ENCODE measurements around the gene DHH.
"Not testable (repeated sequence)": the region's sequence is repeated elsewhere in the genome, so short reads cannot be mapped to it uniquely, and the experiment has no call there.

The DHH gene

DNA sequence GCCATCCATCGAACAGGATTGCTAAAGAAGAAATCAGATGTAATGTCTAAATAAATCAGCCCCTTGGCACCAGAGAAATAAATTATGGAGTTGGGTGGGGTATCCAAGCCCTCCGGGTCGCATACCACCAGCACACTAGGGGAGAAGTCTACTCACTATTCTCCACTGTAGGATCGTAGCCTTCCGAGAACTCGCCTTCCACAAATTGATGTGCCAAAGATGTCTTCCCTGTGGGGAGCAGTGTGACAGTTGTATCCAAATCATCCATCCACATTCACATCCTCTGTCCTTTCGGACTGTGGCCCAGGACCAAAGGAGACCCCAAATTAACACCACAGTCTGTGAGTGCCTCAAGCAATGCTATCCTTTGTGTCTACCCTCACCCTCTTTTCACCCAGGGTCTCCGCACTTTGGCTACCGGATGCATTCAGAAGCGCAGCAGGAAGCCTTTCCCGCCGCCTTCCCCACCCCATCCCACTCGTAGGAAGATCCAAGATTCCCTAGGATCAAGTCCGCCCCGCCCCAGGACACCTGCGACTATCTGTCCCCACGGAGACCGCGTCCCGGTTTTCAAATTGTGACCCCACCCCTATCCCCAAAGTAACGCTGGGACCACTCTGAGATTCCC is 25.6 kb downstream of the DHH start:
- no peak for DNase-seq

- no peak for DNase-seq
Measured at GRCh38 chr12:49066120-49066519, 28.5 kb downstream of the DHH start.

GRCh38 chr12:49064767-49065152 is 29.8 kb downstream of the DHH start:
- DNase-seq = no peak

DNA sequence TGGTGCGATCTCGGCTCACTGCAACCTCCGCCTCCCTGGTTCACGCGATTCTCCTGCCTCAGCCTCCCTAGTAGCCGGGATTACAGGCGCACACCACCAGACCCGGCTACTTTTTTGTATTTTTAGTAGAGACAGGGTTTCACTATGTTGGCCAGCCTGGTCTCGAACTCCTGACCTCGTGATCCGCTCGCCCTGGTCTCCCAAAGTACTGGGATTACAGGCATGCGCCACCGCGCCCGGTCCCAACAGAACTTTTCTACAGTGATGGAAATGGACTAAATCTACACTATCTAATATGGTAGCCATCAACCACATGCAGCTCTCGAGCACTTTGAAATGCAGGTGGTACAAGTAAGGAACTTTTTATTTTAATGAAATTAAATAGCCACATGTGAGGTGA is 32.7 kb downstream of the DHH start:
- not testable (repeated sequence) for DNase-seq

DNA sequence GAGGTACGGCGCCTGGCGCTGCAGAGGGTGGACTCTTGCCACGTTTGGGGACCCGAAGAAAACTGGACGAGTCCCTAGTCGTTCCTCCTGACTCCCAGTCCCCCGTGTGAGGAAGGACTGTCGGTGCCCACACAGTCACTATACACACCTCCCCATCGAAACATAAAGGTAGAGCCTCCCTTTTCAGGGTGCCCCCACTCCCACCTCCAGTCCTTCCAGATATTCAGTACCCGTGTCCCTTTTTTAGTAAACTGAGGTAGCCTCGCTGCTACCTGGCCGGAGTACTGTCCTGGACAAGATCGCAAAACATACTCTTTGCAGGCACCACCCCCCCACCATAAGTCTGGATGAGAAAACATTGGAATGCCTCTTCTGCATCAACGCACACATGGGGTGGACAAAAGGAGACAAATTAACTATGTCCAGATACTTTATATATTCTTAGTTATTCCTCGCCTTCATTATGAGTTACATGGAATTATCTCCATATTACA is 33.4 kb downstream of the DHH start:
- no peak for DNase-seq

DNA sequence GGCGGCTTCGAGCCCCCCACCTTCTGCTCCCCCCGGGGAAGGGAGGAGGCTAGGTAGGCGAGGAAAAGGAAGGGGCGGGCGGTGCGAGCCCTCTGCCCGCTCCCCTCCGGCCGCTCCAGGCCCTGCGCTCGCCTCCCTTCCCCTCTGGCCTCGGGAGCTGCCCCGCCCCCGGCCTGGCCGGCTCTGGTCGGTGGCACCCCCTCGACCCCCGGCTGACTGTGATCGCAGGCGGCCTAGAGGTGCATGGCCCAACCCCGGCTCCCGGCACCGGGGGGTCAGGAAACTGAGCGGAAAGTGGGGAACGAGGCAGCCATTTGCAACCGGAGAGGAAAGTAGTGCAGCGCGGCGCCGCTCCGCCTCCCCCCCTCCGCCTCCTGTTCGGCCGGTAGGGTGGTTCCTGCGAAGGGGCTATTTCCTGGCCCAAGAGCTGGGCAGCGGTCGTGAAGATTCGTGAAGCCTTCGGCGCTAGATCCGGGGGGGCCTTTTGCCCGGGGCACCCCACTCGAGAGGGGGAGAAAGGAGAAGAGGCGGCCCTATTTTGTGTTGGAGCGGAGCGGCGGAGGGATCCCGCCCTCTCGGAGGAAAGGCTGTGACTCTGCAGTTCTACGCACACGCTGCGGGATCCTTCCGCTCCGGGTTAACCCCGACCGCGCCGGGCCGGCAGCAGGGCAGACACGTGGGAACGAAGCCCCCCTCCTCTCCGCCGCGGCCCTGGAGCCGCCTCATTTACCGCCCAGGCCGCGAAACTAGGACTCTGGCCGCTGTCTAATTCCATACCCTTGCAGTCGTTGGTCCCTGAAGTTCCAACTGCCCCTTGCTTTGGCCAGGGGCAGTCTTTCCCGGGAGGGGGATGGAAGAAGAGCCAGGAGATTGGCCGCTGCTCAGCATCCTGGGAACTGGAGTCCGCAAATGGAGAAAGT is 34.1 kb downstream of the DHH start, which contains the start of gene KMT2D:
TSS of gene KMT2D (minus strand) at position 558 of the 920 bp plus-strand sequence. CDS start 5,470 bp downstream, outside the sequence.
- DNase-seq = peak; percentile 68

DNA sequence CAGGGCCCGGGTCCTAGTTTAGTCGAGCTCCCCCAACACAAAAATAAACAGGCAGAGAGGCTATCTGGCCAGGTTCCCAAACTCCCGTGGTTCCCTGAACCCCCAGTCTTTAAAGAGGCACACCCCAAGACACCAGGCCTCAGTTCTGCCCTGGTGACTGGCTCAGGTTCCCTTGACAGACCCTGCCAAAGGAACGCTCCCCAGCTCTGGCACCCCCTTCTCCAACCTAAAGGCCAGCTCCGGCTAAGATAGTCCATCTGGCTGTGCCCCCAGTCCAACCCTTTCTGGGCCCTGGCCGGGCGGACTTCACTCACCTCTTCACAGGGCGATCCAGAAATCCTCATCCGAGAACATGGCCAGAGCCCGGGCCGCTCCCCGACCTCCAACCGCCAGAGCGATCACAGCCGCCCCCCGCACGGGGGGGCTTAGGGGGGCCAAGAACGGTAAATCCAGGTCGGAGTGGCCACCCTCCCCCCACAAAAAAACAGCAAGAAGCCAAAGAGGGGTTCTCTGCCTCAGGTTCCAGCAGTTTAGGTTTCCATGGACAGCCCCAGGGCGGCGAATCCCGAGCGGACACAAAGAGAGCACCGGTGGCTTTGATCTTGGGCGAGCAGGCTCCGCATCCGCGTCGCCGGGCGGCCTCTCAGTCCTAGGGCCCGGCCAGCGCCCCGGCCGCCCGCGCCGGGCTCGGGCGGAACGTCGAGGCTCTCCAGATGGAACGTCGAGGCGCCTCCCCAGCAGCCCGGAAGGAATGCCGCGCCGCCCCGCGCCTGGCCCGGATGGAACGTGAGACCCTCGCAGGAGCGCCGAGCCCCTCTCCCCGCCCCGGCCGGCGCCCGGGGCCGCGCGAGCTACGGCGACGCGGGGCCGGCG is 35.1 kb downstream of the DHH start:
- no peak for DNase-seq

- DNase-seq = no peak
Measured at GRCh38 chr12:49059045-49059298, 35.6 kb downstream of the DHH start.

DNA sequence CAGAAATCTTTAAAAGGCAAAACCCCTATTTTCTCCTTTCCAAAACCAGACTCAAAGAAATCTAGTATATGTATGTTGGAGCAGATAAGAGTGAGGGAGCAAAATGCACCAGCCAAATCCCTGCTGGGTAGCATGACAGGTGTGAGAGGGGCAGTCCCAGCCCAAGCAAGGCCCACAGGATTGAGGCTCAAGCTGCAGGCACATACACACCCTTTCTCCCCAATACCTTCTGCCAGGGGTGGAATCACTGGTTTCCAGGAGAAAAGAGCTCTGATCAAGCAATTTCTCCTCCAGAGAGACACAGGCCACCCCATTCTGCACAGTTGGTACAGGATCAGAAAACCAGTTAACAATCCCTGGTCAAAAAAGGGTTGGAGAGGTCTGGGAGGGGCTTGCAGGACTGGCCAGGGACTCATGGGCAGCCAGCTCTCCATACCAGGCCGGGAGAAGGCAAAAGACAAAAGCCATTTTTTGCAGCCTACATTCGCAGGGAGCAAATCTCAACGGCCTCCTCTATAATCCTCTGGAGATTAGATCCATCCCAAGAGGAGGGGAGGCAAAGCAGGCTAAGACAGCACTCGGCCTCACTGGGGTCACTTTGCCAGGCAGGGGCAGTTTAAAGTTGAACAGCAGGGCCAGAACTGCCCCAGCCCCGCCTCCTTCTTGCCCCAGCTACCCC is 36.1 kb downstream of the DHH start:
- DNase-seq = no peak

DNA sequence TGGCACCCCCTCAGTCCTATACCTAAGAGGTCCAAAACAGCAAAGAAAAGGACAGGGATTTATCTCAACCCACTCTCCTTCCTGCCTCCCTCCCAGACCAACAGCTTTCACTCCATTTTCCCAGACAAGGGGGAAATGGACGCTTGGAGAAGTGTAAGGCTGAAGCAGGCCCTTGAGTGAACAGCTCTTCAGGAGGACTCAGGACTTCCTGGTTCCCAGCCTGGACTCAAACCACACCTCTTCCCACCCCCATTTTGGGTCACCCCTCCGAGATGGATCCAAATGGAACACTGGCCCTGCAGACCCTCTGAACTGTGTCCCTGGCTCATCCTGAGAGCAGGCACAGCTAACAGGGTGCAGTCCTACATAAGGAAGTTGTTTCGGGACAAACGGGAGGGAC is 36.7 kb downstream of the DHH start:
- DNase-seq = no peak

DNA sequence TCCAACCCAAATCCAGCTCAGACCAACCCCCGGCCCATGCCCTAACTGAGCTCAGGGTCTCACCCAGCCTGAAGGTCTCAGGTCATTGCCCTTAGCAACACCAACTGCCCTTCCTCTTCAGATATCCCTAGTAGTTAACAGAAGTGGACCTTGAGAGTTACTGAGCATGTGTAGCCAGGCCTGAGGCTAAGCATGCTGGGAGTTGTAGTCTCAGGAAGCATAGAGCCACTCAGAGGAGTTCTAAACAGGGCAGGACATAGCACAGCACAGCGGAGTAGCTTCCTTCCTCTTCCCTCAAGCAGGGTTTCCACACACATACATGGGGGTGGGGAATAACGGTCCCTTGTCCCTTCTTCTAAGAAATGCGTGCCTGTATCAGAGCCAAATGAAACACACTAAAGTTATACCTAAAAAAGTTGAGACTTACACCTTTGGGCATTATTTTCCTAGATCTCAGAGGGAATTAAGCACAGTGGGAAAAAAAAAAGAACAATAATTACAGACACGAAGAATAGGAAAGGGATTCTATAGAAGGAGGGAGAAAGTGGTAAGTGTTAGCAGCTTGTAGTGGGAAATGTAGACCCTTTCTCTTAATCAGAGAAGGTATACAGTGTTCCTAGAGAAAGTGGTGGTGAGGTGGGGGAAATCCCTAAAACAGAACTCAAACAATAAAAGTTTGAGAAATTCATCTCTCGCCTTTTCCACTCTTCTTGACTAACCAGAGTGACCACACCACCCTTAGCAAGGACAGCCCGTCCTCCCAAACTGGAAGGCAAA is 38.4 kb downstream of the DHH start:
- no peak for DNase-seq

GRCh38 chr12:49055092-49055491 is 39.5 kb downstream of the DHH start:
- no peak for DNase-seq

- DNase-seq = no peak
Measured at GRCh38 chr12:49054524-49054923, 40.1 kb downstream of the DHH start.

DNA sequence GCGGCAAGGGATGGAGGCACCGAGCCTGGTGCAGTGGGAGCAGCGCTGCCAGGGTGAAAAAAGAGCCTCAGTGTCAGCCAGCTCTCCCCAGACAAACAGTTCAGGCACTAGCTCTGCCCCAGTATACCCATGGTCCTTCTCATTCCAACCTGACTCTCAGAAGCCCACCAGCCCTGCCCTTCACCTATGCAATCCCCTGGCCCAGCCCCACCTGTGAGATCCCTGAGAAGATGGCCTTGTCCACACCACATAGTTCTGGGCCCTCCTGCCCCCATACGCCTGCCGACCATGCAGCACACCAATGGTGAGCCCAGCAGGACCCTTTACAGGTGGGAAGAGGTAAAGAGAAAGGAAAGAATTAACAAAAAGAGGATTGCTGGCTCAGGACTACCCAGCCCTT is 40.5 kb downstream of the DHH start:
- DNase-seq = no peak

DNA sequence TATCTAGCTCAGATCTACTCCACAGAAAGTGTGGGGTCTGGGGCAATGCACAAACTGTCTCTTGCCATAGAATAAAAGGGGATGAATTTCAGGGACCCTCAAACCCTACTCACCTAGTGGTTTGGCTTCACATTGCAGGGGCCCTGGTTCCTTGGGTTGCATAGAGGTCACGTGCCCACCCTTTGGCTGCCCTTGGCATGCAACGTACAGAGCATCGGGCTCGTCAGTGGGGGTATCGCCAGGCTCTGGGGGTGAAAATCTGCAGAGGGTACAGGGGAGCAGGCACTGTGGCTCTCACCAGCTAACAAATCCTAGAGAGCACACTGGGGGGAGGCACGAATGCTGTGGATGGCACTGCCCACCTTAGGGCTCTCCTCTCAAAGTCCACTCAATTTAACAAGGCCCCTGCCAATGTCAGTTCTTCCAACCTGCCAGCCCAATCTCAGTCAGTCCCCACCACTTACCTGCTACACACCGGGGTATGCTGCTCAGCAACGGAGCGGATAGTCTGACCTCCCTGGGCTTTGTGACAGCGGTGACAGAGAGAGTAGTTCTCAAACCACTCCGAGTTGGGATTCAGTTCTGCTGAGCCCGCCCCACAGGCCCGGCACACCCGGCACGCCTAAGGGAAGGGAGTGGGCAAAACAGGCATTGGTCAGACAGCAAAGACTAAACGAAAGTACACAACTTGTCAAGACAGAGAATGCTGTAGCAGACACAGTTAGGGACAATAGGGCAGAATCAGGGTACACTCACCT is 42.0 kb downstream of the DHH start:
- DNase-seq = no peak

GRCh38 chr12:49051777-49052438 is 42.7 kb downstream of the DHH start:
- no peak for DNase-seq

GRCh38 chr12:49051373-49051764 is 43.2 kb downstream of the DHH start:
- no peak for DNase-seq

GRCh38 chr12:49050507-49051372 is 43.9 kb downstream of the DHH start:
- no peak for DNase-seq

- DNase-seq = no peak
Measured at GRCh38 chr12:49049566-49050224, 44.9 kb downstream of the DHH start.

Data from NCI-H748 treated with DMSO at 0.1 percent for 48 hours (cell line).